ENCODE measurements around the gene SUCLG2. TPM values are rescaled to one million over a fixed set of nuclear protein-coding genes. Genes with fewer than 3 reads are reported as not detected.

Gene SUCLG2
- total RNA-seq, 2 experiments from 2014 or later = 28.3 to 44.7 TPM

DNA sequence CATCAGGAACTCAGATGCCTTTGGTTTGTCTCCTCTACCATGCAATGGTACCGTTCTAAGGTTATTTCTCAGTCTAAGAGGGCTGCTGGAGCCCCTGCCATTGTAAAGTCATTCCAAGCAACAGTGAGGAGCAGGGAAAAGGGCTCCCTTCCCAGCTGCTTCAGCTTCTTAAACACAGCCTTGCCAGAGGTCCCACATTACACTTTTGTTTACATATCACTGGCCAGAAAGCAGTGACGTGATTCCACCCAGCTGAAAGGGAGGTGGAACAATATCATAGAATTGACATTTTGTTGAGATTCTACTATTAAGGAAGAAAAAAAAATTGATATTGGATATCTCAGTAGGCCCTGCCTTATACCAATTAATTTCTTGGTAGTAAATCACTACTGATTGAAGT, 194.6 kb downstream of the SUCLG2 start:
- H3K4me1 ChIP-seq (ENCODE audit: insufficient read depth, low read length, poor library complexity, severe bottlenecking) = no peaks in the 10 kb centered on the region
- H3K4me2 ChIP-seq (ENCODE audit: low read length) = no peak overlapping the region
- ChIA-PET CTCF (ENCODE audit: unreplicated experiment) (no interaction called here), POLR2A (interaction anchor here (0.6 kb wide), 1 partner anchor 471 kb away, joined by 3 read pairs; no protein-coding TSS in a partner anchor)
- no peak overlapping the region for H3K4me3 ChIP-seq (ENCODE audit: low read depth, low read length, poor library complexity, severe bottlenecking)
- no peaks in the 10 kb centered on the region for H3K9me3 ChIP-seq (ENCODE audit: low read length)
- intact Hi-C loops (cut with micrococcal nuclease; ENCODE audit: unreplicated experiment) = no loop called here
- TF ChIP-seq CTCF (conservative IDR thresholded peaks at IDR 0.05; ENCODE audit: low read length) = no peak
- no peak for TF ChIP-seq EZH2phosphoT487 (IDR thresholded peaks at IDR 0.05; ENCODE audit: borderline replicate concordance, low read depth, low read length)
- H3K9me2 ChIP-seq (ENCODE audit: insufficient read depth, low read length) = no peaks in the 10 kb centered on the region
- no TSS peak for BruUV-seq (replicated peaks)
- H3K27ac ChIP-seq (ENCODE audit: low read depth, low read length, poor library complexity, severe bottlenecking) = no peak overlapping the region
- no peak overlapping the region for H2AFZ ChIP-seq (ENCODE audit: low read length)
- H4K20me1 ChIP-seq (ENCODE audit: insufficient read depth, low read length) = no peaks in the 10 kb centered on the region
- H3K79me2 ChIP-seq (ENCODE audit: insufficient read depth, low read depth, low read length) = no peaks in the 10 kb centered on the region
- DNase-seq (ENCODE audit: low spot score) = no peak
- no peaks in the 10 kb centered on the region for H3K36me3 ChIP-seq (ENCODE audit: insufficient read depth, low read length)

- POLR2A ChIA-PET = no interaction called here
- no peak overlapping the region for H3K4me3 ChIP-seq (ENCODE audit: low read depth, low read length, poor library complexity, severe bottlenecking)
- TF ChIP-seq EZH2phosphoT487 (IDR thresholded peaks at IDR 0.05; ENCODE audit: borderline replicate concordance, low read depth, low read length) (no peak), CTCF (conservative IDR thresholded peaks at IDR 0.05; ENCODE audit: low read length) (no peak)
Observed at GRCh38 chr3:67458896-67459530, 195.4 kb downstream of the SUCLG2 start.

GRCh38 chr3:67458408-67458807, 196.0 kb downstream of the SUCLG2 start:
- TF ChIP-seq CTCF (conservative IDR thresholded peaks at IDR 0.05; ENCODE audit: low read length) = no peak
- CTCF ChIA-PET (ENCODE audit: unreplicated experiment) = no interaction called here
- Histone ChIP-seq H3K4me3 (ENCODE audit: low read depth, low read length, poor library complexity, severe bottlenecking) (no peak overlapping the region), H3K9me3 (ENCODE audit: low read length) (no peaks in the 10 kb centered on the region), H3K27ac (ENCODE audit: low read depth, low read length, poor library complexity, severe bottlenecking) (no peak overlapping the region), H3K4me2 (ENCODE audit: low read length) (no peak overlapping the region), H3K9me2 (ENCODE audit: insufficient read depth, low read length) (no peaks in the 10 kb centered on the region), H3K36me3 (ENCODE audit: insufficient read depth, low read length) (no peaks in the 10 kb centered on the region), H3K4me1 (ENCODE audit: insufficient read depth, low read length, poor library complexity, severe bottlenecking) (no peaks in the 10 kb centered on the region), H3K79me2 (ENCODE audit: insufficient read depth, low read depth, low read length) (no peaks in the 10 kb centered on the region), H4K20me1 (ENCODE audit: insufficient read depth, low read length) (no peaks in the 10 kb centered on the region), H2AFZ (ENCODE audit: low read length) (no peak overlapping the region)
- intact Hi-C loops (cut with micrococcal nuclease; ENCODE audit: unreplicated experiment) = no loop called here
- no peak for DNase-seq (ENCODE audit: low spot score)
- no TSS peak for BruUV-seq (replicated peaks)
- POLR2A ChIA-PET = no interaction called here

More at GRCh38 chr3:67458896-67459530, 195.4 kb downstream of the SUCLG2 start:
- Histone ChIP-seq H4K20me1 (ENCODE audit: insufficient read depth, low read length) (no peaks in the 10 kb centered on the region), H3K9me3 (ENCODE audit: low read length) (no peaks in the 10 kb centered on the region), H3K27ac (ENCODE audit: low read depth, low read length, poor library complexity, severe bottlenecking) (no peak overlapping the region), H3K9me2 (ENCODE audit: insufficient read depth, low read length) (no peaks in the 10 kb centered on the region), H2AFZ (ENCODE audit: low read length) (no peak overlapping the region), H3K36me3 (ENCODE audit: insufficient read depth, low read length) (no peaks in the 10 kb centered on the region), H3K79me2 (ENCODE audit: insufficient read depth, low read depth, low read length) (no peaks in the 10 kb centered on the region), H3K4me2 (ENCODE audit: low read length) (no peak overlapping the region), H3K4me1 (ENCODE audit: insufficient read depth, low read length, poor library complexity, severe bottlenecking) (no peaks in the 10 kb centered on the region)
- CTCF ChIA-PET (ENCODE audit: unreplicated experiment) = no interaction called here
- no peak for DNase-seq (ENCODE audit: low spot score)
- intact Hi-C loops (cut with micrococcal nuclease; ENCODE audit: unreplicated experiment) = no loop called here
- BruUV-seq (replicated peaks) = no TSS peak

Measured in OCI-LY7 (cell line).